DOHH2 (cell line): Measurements from ENCODE around the gene PARVB.
A peak's percentile ranks its signal among the peaks of the same experiment; 100 is the strongest.

Source experiments
- H3F3A ChIP-seq: fragments of 200-600 bp; sonication (generic), shearing (Covaris generic); 2 replicates; pipeline ENCODE4 v1.6.0; 2016; ENCODE audit warnings: antibody characterized with exemption, mild to moderate bottlenecking; ENCODE audit not compliant: control insufficient read depth, insufficient read depth
- H3K27ac ChIP-seq: fragments of 200-600 bp; sonication (generic); 2 replicates; pipeline ENCODE4 v1.5.1; 2014; ENCODE audit warnings: low read depth, mild to moderate bottlenecking, low read length, moderate library complexity
- H3K27me3 ChIP-seq: fragments of 200-600 bp; sonication (generic); 2 replicates; pipeline ENCODE4 v1.6.1; 2014; ENCODE audit warnings: mild to moderate bottlenecking, low read length, mixed read lengths; ENCODE audit not compliant: control insufficient read depth
- H3K36me3 ChIP-seq: fragments of 200-600 bp; sonication (generic); 2 replicates; pipeline ENCODE4 v1.6.1; 2014; ENCODE audit warnings: mild to moderate bottlenecking, low read length, moderate library complexity, mixed read lengths; ENCODE audit not compliant: control insufficient read depth
- H3K4me1 ChIP-seq: fragments of 200-600 bp; sonication (generic); 2 replicates; pipeline ENCODE4 v1.6.1; 2014; ENCODE audit warnings: mild to moderate bottlenecking, low read length, mixed read lengths; ENCODE audit not compliant: control insufficient read depth
- H3K4me2 ChIP-seq: fragments of 200-600 bp; sonication (generic); 2 replicates; pipeline ENCODE4 v1.6.0; 2014; ENCODE audit warnings: mild to moderate bottlenecking, low read length, moderate library complexity
- H3K4me3 ChIP-seq: fragments of 200-600 bp; sonication (generic); 2 replicates; pipeline ENCODE4 v1.5.1; 2014; ENCODE audit warnings: mild to moderate bottlenecking, low read length, mixed read lengths
- H3K79me2 ChIP-seq: fragments of 200-600 bp; sonication (generic); 2 replicates; pipeline ENCODE4 v1.6.1; 2014; ENCODE audit warnings: mild to moderate bottlenecking, low read length, mixed read lengths; ENCODE audit not compliant: control insufficient read depth
- H3K9me2 ChIP-seq: fragments of 200-600 bp; sonication (generic); replicated peaks from 2 replicates; pipeline ENCODE4 v1.6.1; 2014; ENCODE audit warnings: mild to moderate bottlenecking, low read length, mixed read lengths; ENCODE audit not compliant: control insufficient read depth
- H3K9me3 ChIP-seq: fragments of 200-600 bp; sonication (generic); 2 replicates; pipeline ENCODE4 v1.6.1; 2014; ENCODE audit warnings: antibody characterized with exemption, low read length, mixed read lengths; ENCODE audit not compliant: control insufficient read depth, insufficient read depth
- H4K20me1 ChIP-seq: fragments of 200-600 bp; sonication (generic); 2 replicates; pipeline ENCODE4 v1.6.0; 2014; ENCODE audit warnings: low read depth, mild to moderate bottlenecking, antibody characterized with exemption, low read length, moderate library complexity; ENCODE audit not compliant: control insufficient read depth, insufficient read depth
- EZH2phosphoT487 ChIP-seq: fragments of 200-600 bp; sonication (generic); IDR thresholded peaks from 2 replicates; pipeline ENCODE4 v1.6.1; 2017; ENCODE audit warnings: borderline replicate concordance, mild to moderate bottlenecking, antibody characterized with exemption, low read length, moderate library complexity, mixed read lengths
- TF ChIP-seq, protein P1 (sequence below): fragments of 200-600 bp; sonication (generic); IDR thresholded peaks from one replicate; pipeline ENCODE4 v1.5.1; 2014; ENCODE audit warnings: antibody characterized with exemption, mild to moderate bottlenecking, low read depth, low read length; ENCODE audit not compliant: poor library complexity, severe bottlenecking

PARVB gene

DNA sequence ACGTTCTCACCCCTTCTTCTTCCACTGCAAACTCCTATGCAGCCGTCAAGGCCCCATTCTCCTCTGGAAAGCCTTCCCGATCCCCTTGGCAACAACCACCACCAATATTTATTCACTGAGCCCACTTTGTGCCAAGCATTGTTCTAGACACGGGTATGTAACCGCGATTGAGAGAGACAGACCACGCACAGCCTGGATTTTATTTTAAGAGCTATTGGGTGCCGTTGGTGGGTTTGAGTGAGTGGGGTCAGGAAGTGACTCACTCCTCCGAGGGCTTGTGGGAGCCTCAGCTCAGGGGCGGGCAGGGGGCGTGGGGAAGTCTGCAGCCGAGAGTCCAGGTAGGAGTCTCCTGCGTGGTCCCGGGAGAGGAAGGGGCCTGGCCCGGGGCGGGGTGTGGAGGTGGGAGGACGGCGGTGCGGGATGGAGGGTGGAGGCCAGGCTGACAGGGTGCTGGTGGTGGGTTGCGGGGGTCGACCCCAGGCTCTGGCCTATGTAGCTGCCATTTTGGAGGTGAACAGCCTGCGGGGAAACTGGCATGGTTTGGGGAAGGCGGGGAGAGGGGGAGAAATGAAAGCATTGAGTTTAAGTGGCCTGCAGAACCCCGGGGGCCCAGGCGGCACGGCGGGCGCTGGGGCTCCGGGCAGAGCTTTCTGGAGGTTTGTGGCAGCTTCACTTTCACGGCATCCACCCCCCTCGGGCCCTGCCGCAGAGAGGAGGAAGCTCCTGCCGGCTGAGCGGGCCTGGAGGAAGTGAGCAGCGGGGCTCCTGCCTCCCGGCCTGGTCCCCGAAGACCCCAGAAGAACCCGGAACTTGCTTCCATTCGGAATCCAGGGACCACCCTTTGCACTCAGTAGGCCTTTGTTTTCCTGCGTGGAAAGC lies 157.2 kb downstream of the PARVB start:
- Histone ChIP-seq H3K27ac (no peak overlapping the region), H3K4me1 (peaks cover 32% of the 10 kb centered on the region), H3K79me2 (no peaks in the 10 kb centered on the region), H4K20me1 (no peaks in the 10 kb centered on the region), H3K27me3 (peaks cover 39% of the 10 kb centered on the region), H3K4me2 (peak overlapping the region; percentile 50), H3K9me2 (no peaks in the 10 kb centered on the region), H3K4me3 (peak overlapping the region; percentile 64), H3K9me3 (no peaks in the 10 kb centered on the region), H3K36me3 (no peaks in the 10 kb centered on the region), H3F3A (no peaks in the 10 kb centered on the region)
- TF ChIP-seq, protein P1, sequence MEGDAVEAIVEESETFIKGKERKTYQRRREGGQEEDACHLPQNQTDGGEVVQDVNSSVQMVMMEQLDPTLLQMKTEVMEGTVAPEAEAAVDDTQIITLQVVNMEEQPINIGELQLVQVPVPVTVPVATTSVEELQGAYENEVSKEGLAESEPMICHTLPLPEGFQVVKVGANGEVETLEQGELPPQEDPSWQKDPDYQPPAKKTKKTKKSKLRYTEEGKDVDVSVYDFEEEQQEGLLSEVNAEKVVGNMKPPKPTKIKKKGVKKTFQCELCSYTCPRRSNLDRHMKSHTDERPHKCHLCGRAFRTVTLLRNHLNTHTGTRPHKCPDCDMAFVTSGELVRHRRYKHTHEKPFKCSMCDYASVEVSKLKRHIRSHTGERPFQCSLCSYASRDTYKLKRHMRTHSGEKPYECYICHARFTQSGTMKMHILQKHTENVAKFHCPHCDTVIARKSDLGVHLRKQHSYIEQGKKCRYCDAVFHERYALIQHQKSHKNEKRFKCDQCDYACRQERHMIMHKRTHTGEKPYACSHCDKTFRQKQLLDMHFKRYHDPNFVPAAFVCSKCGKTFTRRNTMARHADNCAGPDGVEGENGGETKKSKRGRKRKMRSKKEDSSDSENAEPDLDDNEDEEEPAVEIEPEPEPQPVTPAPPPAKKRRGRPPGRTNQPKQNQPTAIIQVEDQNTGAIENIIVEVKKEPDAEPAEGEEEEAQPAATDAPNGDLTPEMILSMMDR: no peak
- TF ChIP-seq EZH2phosphoT487: no peak; the same call in 1 of the 2 replicates

DNA sequence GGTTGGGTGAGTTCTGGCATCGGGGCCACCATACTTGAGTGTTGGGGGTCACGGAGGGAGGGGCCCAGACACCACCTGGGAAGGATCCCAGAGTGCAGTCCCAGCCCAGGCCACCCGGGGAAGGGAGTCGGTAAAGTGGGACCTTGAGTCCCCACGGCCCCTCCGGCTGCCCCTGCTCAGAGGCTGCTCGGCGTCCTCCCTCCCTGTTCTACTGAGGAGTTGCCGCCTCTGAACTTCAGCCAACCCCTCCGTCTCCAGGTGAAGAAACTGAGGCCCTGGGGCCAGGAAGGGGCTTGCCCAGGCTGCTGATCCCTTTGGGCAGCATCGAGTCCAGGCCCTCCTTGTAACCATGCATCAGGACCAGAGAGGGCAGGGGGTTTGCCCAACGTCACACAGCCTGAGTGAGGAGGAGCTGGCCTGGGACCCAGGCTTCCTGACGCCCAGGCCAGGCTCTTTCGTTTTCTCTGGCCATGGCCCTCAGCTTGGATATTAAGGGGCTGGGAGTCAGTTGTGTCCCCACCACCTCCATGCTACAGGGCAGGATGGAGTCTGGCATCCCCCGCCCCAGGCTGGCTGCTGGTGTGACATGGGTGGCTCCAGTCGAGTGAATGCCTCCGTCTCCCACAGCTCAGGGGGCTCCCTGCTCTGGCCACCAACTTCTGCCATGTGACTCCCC lies 157.9 kb downstream of the PARVB start:
- H3F3A ChIP-seq: no peaks in the 10 kb centered on the region
- H3K4me1 ChIP-seq: peaks cover 32% of the 10 kb centered on the region
- H3K27ac ChIP-seq: peak overlapping the region; percentile 33; the same call in 1 of the 2 replicates
- TF ChIP-seq EZH2phosphoT487: no peak
- H4K20me1 ChIP-seq: no peaks in the 10 kb centered on the region
- peak overlapping the region; percentile 64 for H3K4me3 ChIP-seq
- H3K9me3 ChIP-seq: no peaks in the 10 kb centered on the region
- peak overlapping the region; percentile 50 for H3K4me2 ChIP-seq
- H3K36me3 ChIP-seq: no peaks in the 10 kb centered on the region
- peaks cover 39% of the 10 kb centered on the region for H3K27me3 ChIP-seq
- H3K9me2 ChIP-seq: no peaks in the 10 kb centered on the region
- no peaks in the 10 kb centered on the region for H3K79me2 ChIP-seq

DNA sequence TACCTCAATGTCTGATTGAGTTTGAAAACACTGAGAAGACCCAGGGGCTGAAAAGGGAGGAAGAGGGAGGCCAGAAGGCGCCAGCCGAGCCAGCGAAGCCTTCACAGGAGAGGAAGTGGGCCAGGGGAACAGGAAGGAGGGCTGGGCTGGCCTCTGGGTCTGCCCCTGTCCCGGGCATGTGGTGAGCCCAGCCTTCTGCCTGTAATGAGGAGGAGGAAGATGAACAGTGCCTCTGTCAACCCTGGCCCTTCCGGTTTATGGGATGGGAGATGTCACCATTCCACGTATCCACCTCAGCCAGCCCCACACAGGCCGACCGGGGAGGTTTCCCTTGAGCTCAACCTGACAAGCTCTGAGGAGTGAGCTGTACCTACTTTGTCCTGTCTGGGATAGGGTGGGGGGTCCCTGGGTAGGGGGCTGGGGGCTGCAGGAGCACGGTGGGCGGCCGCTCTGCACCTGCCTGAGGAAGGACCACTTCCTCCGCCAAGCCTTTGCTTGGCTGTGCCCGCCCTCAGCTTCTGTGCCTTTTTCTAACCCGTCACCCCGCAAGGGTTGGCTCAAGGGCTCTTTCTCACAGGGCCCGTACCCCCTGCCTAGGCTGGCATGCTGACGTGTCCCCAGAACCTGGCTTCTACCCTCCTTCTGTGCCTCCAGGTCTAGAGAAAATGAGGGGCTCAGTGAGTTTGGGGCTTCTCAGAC lies 158.6 kb downstream of the PARVB start:
- Histone ChIP-seq H3K27me3 (peaks cover 39% of the 10 kb centered on the region), H3K9me3 (no peaks in the 10 kb centered on the region), H4K20me1 (no peaks in the 10 kb centered on the region), H3K4me2 (peak overlapping the region; percentile 50), H3K27ac (peak overlapping the region; percentile 33; the same call in 1 of the 2 replicates), H3K4me3 (peak overlapping the region; percentile 64), H3K4me1 (peaks cover 32% of the 10 kb centered on the region), H3F3A (no peaks in the 10 kb centered on the region), H3K79me2 (no peaks in the 10 kb centered on the region), H3K36me3 (no peaks in the 10 kb centered on the region), H3K9me2 (no peaks in the 10 kb centered on the region)
- TF ChIP-seq, protein P1: no peak
- no peak for TF ChIP-seq EZH2phosphoT487
